HFFc6 (cell line): ENCODE measurements around the gene RAB9A. TPM values are rescaled to one million over a fixed set of nuclear protein-coding genes. Genes with fewer than 3 reads are reported as not detected.

Experiments used
- DNase-seq: peaks from one replicate; pipeline ENCODE4 v3.0.0-alpha.2; 2018
- H3K27ac Mint-ChIP-seq: 2 replicates; pipeline ENCODE4 v1.8.0; 2020; ENCODE audit warnings: mild to moderate bottlenecking, mixed read lengths
- H3K27me3 Mint-ChIP-seq: 2 replicates; pipeline ENCODE4 v1.8.0; 2021; ENCODE audit warnings: mild to moderate bottlenecking, moderate library complexity, mixed read lengths; ENCODE audit not compliant: insufficient read depth
- H3K36me3 Mint-ChIP-seq: 2 replicates; pipeline ENCODE4 v1.8.0; 2021; ENCODE audit warnings: low read depth, mixed read lengths
- H3K4me1 Mint-ChIP-seq: 2 replicates; pipeline ENCODE4 v1.8.0; 2020; ENCODE audit warnings: low read depth, mixed read lengths
- H3K4me3 Mint-ChIP-seq: 2 replicates; pipeline ENCODE4 v1.8.0; 2020; ENCODE audit warnings: mild to moderate bottlenecking, moderate library complexity, mixed read lengths
- H3K9me3 Mint-ChIP-seq: 2 replicates; pipeline ENCODE4 v1.8.0; 2020; ENCODE audit warnings: mild to moderate bottlenecking, mixed read lengths
- CTCF ChIP-seq: fragments of 200-600 bp; sonication (generic); IDR thresholded peaks from 2 replicates; pipeline ENCODE4 v1.5.0; 2021; ENCODE audit warnings: antibody characterized with exemption, mild to moderate bottlenecking
- total RNA-seq, 6 experiments: library from RNA; stranded (reverse); fragmentation: NEBNext Ultra II Directional; extraction: Animal tissue kit (Norgen Biotek cat#: 25700); gene quantifications; 2 replicates in 1 of 6; 3 replicates in 5 of 6; pipeline ENCODE4 v1.2.3, GENCODE V29; 2021

RAB9A gene
- total RNA-seq, 6 experiments from 2014 or later = 13.5 to 18.3 (median 15.1) TPM

- DNase-seq = no peak
- H3K9me3 Mint-ChIP-seq = no peaks in the 10 kb centered on the region
- H3K36me3 Mint-ChIP-seq = peaks cover 24% of the 10 kb centered on the region
- peaks cover 9% of the 10 kb centered on the region for H3K4me1 Mint-ChIP-seq
- no peak overlapping the region for H3K4me3 Mint-ChIP-seq
- H3K27ac Mint-ChIP-seq = no peak overlapping the region; the same call in 1 of the 2 replicates
- H3K27me3 Mint-ChIP-seq = no peaks in the 10 kb centered on the region
- TF ChIP-seq CTCF = no peak
Measured at GRCh38 chrX:13716455-13716854, 27.5 kb downstream of the RAB9A start.

GRCh38 chrX:13716905-13717304 is 28.0 kb downstream of the RAB9A start:
- no peak for DNase-seq
- Mint-ChIP-seq H3K9me3 (no peaks in the 10 kb centered on the region), H3K4me1 (peaks cover 14% of the 10 kb centered on the region), H3K36me3 (peaks cover 20% of the 10 kb centered on the region; the same call in 1 of the 2 replicates), H3K4me3 (no peak overlapping the region), H3K27me3 (no peaks in the 10 kb centered on the region), H3K27ac (no peak overlapping the region)
- TF ChIP-seq CTCF = no peak

- Mint-ChIP-seq H3K9me3 (no peaks in the 10 kb centered on the region), H3K36me3 (peaks cover 17% of the 10 kb centered on the region; the same call in 1 of the 2 replicates), H3K4me3 (no peak overlapping the region), H3K27ac (peak overlapping the region; percentile 73), H3K4me1 (peaks cover 20% of the 10 kb centered on the region), H3K27me3 (no peaks in the 10 kb centered on the region)
- no peak for DNase-seq
- no peak for TF ChIP-seq CTCF
Measured at GRCh38 chrX:13717700-13718472, 29.0 kb downstream of the RAB9A start.

- H3K27ac Mint-ChIP-seq = no peak overlapping the region
- no peaks in the 10 kb centered on the region for H3K27me3 Mint-ChIP-seq
- no peak overlapping the region for H3K4me3 Mint-ChIP-seq
- H3K4me1 Mint-ChIP-seq = peaks cover 20% of the 10 kb centered on the region
- peaks cover 27% of the 10 kb centered on the region for H3K36me3 Mint-ChIP-seq
- TF ChIP-seq CTCF = no peak
- no peak for DNase-seq
- H3K9me3 Mint-ChIP-seq = no peaks in the 10 kb centered on the region
Measured at GRCh38 chrX:13719192-13719856, 30.4 kb downstream of the RAB9A start.

GRCh38 chrX:13721371-13721770 is 32.4 kb downstream of the RAB9A start:
- H3K4me1 Mint-ChIP-seq = peaks cover 20% of the 10 kb centered on the region
- H3K27ac Mint-ChIP-seq = peak overlapping the region; percentile 36; the same call in 1 of the 2 replicates
- TF ChIP-seq CTCF = no peak
- no peaks in the 10 kb centered on the region for H3K27me3 Mint-ChIP-seq
- peaks cover 30% of the 10 kb centered on the region for H3K36me3 Mint-ChIP-seq
- no peak for DNase-seq
- no peak overlapping the region for H3K4me3 Mint-ChIP-seq
- H3K9me3 Mint-ChIP-seq = no peaks in the 10 kb centered on the region
